ENCODE measurements around the gene PPT2. TPM values are rescaled to one million over a fixed set of nuclear protein-coding genes. Genes with fewer than 3 reads are reported as not detected.

PPT2 gene
- polyA plus RNA-seq, 1 experiment = 31.9 TPM

GRCh38 chr6:32158052-32158451 lies 4.1 kb downstream of the PPT2 start:
- H3K4me3 ChIP-seq (ENCODE audit: low read depth, low read length) = no peak overlapping the region
- H3K36me3 ChIP-seq (ENCODE audit: control insufficient read depth, insufficient read depth, low read length) = peaks cover 8% of the 10 kb centered on the region
- no peak for TF ChIP-seq CTCF (IDR thresholded peaks at IDR 0.05; ENCODE audit: insufficient read depth, low read depth, low read length)
- no peaks in the 10 kb centered on the region for H3K27me3 ChIP-seq (ENCODE audit: control insufficient read depth, insufficient read depth, low read length)
- POLR2A ChIA-PET = no interaction called here
- CTCF ChIA-PET = interaction anchor here (0.7 kb wide), 1 partner anchor 838 kb away, joined by 3 read pairs; no protein-coding TSS in a partner anchor
- DNase-seq (ENCODE audit: low read depth) = no peak

GRCh38 chr6:32163559-32164258 lies 9.8 kb downstream of the PPT2 start:
- CTCF ChIA-PET = interaction anchor here (1.0 to 1.1 kb wide), 3 partner anchors 32 to 116 kb away, joined by 4 to 5 read pairs (median 4); no protein-coding TSS in a partner anchor

GRCh38 chr6:32164295-32164694 lies 10.4 kb downstream of the PPT2 start, which contains the start of gene EGFL8:
EGFL8 (plus strand) TSS chr6:32164595; CDS start chr6:32166166, 1,571 bp downstream.
- Histone ChIP-seq H3K4me3 (ENCODE audit: low read depth, low read length) (no peak within 1 kb of the TSS), H3K36me3 (ENCODE audit: control insufficient read depth, insufficient read depth, low read length) (peaks cover 20% of the 10 kb centered on the region), H3K27me3 (ENCODE audit: control insufficient read depth, insufficient read depth, low read length) (no peaks in the 10 kb centered on the region)
- TF ChIP-seq CTCF (IDR thresholded peaks at IDR 0.05; ENCODE audit: insufficient read depth, low read depth, low read length) = no peak
- no peak for DNase-seq (ENCODE audit: low read depth)
- ChIA-PET CTCF (interaction anchor here (1.0 to 1.1 kb wide), 3 partner anchors 31 to 117 kb away, joined by 4 to 5 read pairs (median 4); no protein-coding TSS in a partner anchor), POLR2A (no interaction called here)

More at GRCh38 chr6:32163559-32164258, 9.8 kb downstream of the PPT2 start:
- no peak overlapping the region for H3K4me3 ChIP-seq (ENCODE audit: low read depth, low read length)
- peaks cover 16% of the 10 kb centered on the region for H3K36me3 ChIP-seq (ENCODE audit: control insufficient read depth, insufficient read depth, low read length)
- no peak for TF ChIP-seq CTCF (IDR thresholded peaks at IDR 0.05; ENCODE audit: insufficient read depth, low read depth, low read length)
- POLR2A ChIA-PET = no interaction called here
- DNase-seq (ENCODE audit: low read depth) = no peak
- no peaks in the 10 kb centered on the region for H3K27me3 ChIP-seq (ENCODE audit: control insufficient read depth, insufficient read depth, low read length)

- POLR2A ChIA-PET = no interaction called here
- peaks cover 35% of the 10 kb centered on the region for H3K36me3 ChIP-seq (ENCODE audit: control insufficient read depth, insufficient read depth, low read length)
- TF ChIP-seq CTCF (IDR thresholded peaks at IDR 0.05; ENCODE audit: insufficient read depth, low read depth, low read length) = no peak
Observed at GRCh38 chr6:32166411-32167061, 12.6 kb downstream of the PPT2 start.

GRCh38 chr6:32167154-32167760 lies 13.3 kb downstream of the PPT2 start:
- TF ChIP-seq CTCF (IDR thresholded peaks at IDR 0.05; ENCODE audit: insufficient read depth, low read depth, low read length) = no peak

More at GRCh38 chr6:32166411-32167061, 12.6 kb downstream of the PPT2 start:
- no peak for DNase-seq (ENCODE audit: low read depth)
- H3K4me3 ChIP-seq (ENCODE audit: low read depth, low read length) = no peak overlapping the region
- CTCF ChIA-PET = interaction anchor here (1.5 kb wide), 1 partner anchor 53 kb away, joined by 3 read pairs; no protein-coding TSS in a partner anchor
- H3K27me3 ChIP-seq (ENCODE audit: control insufficient read depth, insufficient read depth, low read length) = no peaks in the 10 kb centered on the region

More at GRCh38 chr6:32167154-32167760, 13.3 kb downstream of the PPT2 start:
- no peak overlapping the region for H3K4me3 ChIP-seq (ENCODE audit: low read depth, low read length)
- no peak for DNase-seq (ENCODE audit: low read depth)
- POLR2A ChIA-PET = no interaction called here
- CTCF ChIA-PET = interaction anchor here (1.5 kb wide), 1 partner anchor 53 kb away, joined by 3 read pairs; no protein-coding TSS in a partner anchor
- H3K27me3 ChIP-seq (ENCODE audit: control insufficient read depth, insufficient read depth, low read length) = no peaks in the 10 kb centered on the region
- H3K36me3 ChIP-seq (ENCODE audit: control insufficient read depth, insufficient read depth, low read length) = peaks cover 35% of the 10 kb centered on the region
